GM12878 (cell line): ENCODE data around the gene MAST2. TPM values are rescaled to one million over a fixed set of nuclear protein-coding genes. Genes with fewer than 3 reads are reported as not detected.
A peak's percentile ranks its signal among the peaks of the same experiment; 100 is the strongest.

ENCODE experiments used
- CHD1 ChIP-seq: IDR thresholded peaks from 2 replicates; pipeline ENCODE4 v1.6.1; 2012; ENCODE audit warnings: low read depth, low read length, improper control_type of control experiment
- RBBP5 ChIP-seq: fragments of 200-600 bp; sonication (generic); conservative IDR thresholded peaks from 2 replicates; pipeline ENCODE4 v1.6.1; 2016
- RELB ChIP-seq: fragments of 450-650 bp; IDR thresholded peaks from 2 replicates; pipeline ENCODE4 v1.6.1; 2017; ENCODE audit warnings: low read depth, mild to moderate bottlenecking, moderate library complexity
- ZBTB11 ChIP-seq: fragments of 450-650 bp; formaldehyde crosslinking; IDR thresholded peaks from 2 replicates; pipeline ENCODE4 v1.5.0; 2022; ENCODE audit warnings: mild to moderate bottlenecking, missing genetic modification characterization
- ZBTB4 ChIP-seq: fragments of 450-650 bp; formaldehyde crosslinking; IDR thresholded peaks from 2 replicates; pipeline ENCODE4 v1.4.0; 2022; ENCODE audit warnings: mild to moderate bottlenecking, moderate library complexity
- polyA plus RNA-seq, 11 experiments: library from polyadenylated mRNA; depleted of rRNA in 4 of 11; unstranded in 6 of 11; stranded (reverse) in 5 of 11; fragments of >200 nt; fragmentation: Nextera tagmentation in 4 of 11; fragmentation: Illumina TruSeq in 1 of 11; extraction: Ambion mirVana in 4 of 11; extraction: Trizol in 1 of 11; gene quantifications; 1 replicate in 1 of 11; 2 replicates in 10 of 11; pipeline versions ENCODE4 v1.2.1 to v1.2.3, GENCODE V29; 2011 to 2016; ENCODE audit warnings: inconsistent platforms in 2 of 11, missing spikeins in 2 of 11, low read depth in 1 of 11
- total RNA-seq, 4 experiments: library from RNA; depleted of rRNA in 3 of 4; stranded (reverse); fragments of >200 nt in 3 of 4; fragmentation: Illumina TruSeq in 1 of 4; extraction: Trizol in 1 of 4; gene quantifications; 2 replicates each; pipeline versions ENCODE4 v1.2.1 to v1.2.3, GENCODE V29; 2013 to 2021

MAST2 gene
- total and polyA plus RNA-seq, 10 of the 15 experiments (the other 5 are each of a cell fraction or from before 2014, with no cell fraction given), result 1.0 to 28.7 (median 13.8) TPM

GRCh38 chr1:45879885-45880598, 76.6 kb downstream of the MAST2 start (continued):
- no peak for TF ChIP-seq ZBTB11
- TF ChIP-seq RELB, result peak; percentile 83
- no peak for TF ChIP-seq ZBTB4
- TF ChIP-seq RBBP5, result no peak
- TF ChIP-seq CHD1, result no peak
- TF ChIP-seq, all 136 proteins: peak for 13
